Omental fat pad (tissue), 4 donors: ENCODE measurements around the gene GET4. TPM values are rescaled to one million over a fixed set of nuclear protein-coding genes. Genes with fewer than 3 reads are reported as not detected.

Source experiments
- ATAC-seq: fragments of 150-250 bp; one replicate; pipeline ENCODE4 v1.9.1; 2016; ENCODE audit warnings: mild to moderate bottlenecking, moderate library complexity; ENCODE audit not compliant: low FRiP score
- DNase-seq: peaks from one replicate; pipeline ENCODE4 v3.0.0-alpha.2; 2019; ENCODE audit warnings: low spot score
- total RNA-seq, 4 donors: library from RNA; depleted of rRNA; stranded (reverse); fragments of >200 nt; gene quantifications; one replicate each; pipeline ENCODE4 v1.1.0, GENCODE V29; 2016
- TF ChIP-seq, protein P1 (sequence below), 3 donors: fragments of 450-650 bp; IDR thresholded peaks; one replicate each; pipeline ENCODE4 v1.5.1; 2016 to 2017; ENCODE audit warnings: antibody characterized with exemption in 3 of 3, mild to moderate bottlenecking in 3 of 3, moderate library complexity in 2 of 3

GET4 gene
- total RNA-seq, 4 donors from 2014 or later, result 18.7 to 28.5 (median 23.5) TPM

DNA sequence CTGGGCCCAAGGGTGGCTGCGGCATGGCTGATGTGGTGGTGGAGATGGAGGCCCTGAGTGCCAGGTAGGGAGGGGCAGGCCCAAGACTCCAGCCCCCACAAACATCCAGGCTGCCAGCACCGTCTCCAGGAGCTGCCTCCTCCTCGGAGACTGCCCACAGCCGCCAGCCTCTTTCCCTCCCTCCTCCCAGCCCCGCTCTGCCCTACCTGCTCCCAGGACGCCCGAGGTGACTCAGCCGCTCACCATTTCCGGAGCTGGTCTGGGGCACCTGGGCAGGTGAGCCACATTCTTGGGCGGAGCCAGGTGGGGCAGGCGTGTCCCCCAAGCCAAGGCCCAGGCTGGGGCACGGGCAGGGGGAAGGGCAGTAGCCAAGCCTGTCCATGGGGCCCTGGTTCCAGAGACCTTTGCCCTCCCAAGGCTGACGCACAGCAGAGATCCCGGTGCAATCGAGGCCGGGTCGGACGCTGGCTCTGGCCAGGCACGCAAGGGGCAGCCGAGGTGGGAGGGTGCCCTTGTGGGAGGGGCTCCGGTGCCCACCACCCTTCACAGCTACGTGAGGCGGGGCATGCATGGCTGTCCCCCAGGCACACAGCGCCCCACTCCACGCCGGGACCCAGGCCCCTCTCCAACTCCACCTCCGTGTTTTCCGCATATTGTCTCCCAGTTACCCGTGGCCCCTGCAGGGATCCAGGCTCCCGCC lies 69.4 kb downstream of the GET4 start:
- DNase-seq (no peak), ATAC-seq (no peak)
- TF ChIP-seq, protein P1, sequence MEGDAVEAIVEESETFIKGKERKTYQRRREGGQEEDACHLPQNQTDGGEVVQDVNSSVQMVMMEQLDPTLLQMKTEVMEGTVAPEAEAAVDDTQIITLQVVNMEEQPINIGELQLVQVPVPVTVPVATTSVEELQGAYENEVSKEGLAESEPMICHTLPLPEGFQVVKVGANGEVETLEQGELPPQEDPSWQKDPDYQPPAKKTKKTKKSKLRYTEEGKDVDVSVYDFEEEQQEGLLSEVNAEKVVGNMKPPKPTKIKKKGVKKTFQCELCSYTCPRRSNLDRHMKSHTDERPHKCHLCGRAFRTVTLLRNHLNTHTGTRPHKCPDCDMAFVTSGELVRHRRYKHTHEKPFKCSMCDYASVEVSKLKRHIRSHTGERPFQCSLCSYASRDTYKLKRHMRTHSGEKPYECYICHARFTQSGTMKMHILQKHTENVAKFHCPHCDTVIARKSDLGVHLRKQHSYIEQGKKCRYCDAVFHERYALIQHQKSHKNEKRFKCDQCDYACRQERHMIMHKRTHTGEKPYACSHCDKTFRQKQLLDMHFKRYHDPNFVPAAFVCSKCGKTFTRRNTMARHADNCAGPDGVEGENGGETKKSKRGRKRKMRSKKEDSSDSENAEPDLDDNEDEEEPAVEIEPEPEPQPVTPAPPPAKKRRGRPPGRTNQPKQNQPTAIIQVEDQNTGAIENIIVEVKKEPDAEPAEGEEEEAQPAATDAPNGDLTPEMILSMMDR (IDR thresholded peaks at IDR 0.05), result no peak

Other genes with a start within 250 kb of the GET4 start
- 10 to 100 TPM; 15.7 to 27.1 (median 25.1) TPM for gene DNAAF5, start 149.9 kb upstream of the GET4 start, total RNA-seq
- gene PRKAR1B, start 149.3 kb upstream of the GET4 start, total RNA-seq, result 10 to 100 TPM in 2 of 4 donors, 1 to 10 TPM in 2; 9.0 to 11.4 (median 10.3) TPM
- gene SUN1, start 44.1 kb upstream of the GET4 start, total RNA-seq, result 100 to 1,000 TPM; 124 to 245 (median 174) TPM
- 10 to 100 TPM in 3 of 4 donors, 1 to 10 TPM in 1; 6.7 to 21.7 (median 14.4) TPM for gene ADAP1, start 78.1 kb downstream of the GET4 start, total RNA-seq
- gene COX19, start 99.0 kb downstream of the GET4 start, total RNA-seq, result 10 to 100 TPM in 2 of 4 donors, 1 to 10 TPM in 2; 8.1 to 16.9 (median 10.0) TPM
- not detected for gene CYP2W1, start 106.6 kb downstream of the GET4 start, total RNA-seq
- gene GPR146, start 168.0 kb downstream of the GET4 start, total RNA-seq, result 10 to 100 TPM; 29.6 to 89.8 (median 56.9) TPM
- 10 to 100 TPM in 1 of 4 donors, 1 to 10 TPM in 3; 3.2 to 18.9 (median 4.1) TPM for gene GPER1, start 211.6 kb downstream of the GET4 start, total RNA-seq